A673 (cell line): Measurements from ENCODE around the gene ERBB2. TPM values are rescaled to one million over a fixed set of nuclear protein-coding genes. Genes with fewer than 3 reads are reported as not detected.

ENCODE experiments used
- BruUV-seq: library from RNA; stranded (reverse); fragments of 400-500 nt; replicated peaks from 2 replicates; lab custom pipeline; 2021; lab: Mats Ljungman, UMichigan
- CTCF ChIA-PET: fragments of 300-600 bp; sonication (Branson Sonifier 250); formaldehyde crosslinking; loops from one replicate; lab custom pipeline; 2022; ENCODE audit warnings: antibody characterized with exemption; lab: Charles Lee
- POLR2A ChIA-PET: fragments of 300-600 bp; sonication (Branson Sonifier 250); formaldehyde crosslinking; loops from one replicate; lab custom pipeline; 2022; ENCODE audit warnings: antibody characterized with exemption; ENCODE audit not compliant: low non-redundant PET; lab: Charles Lee
- DNase-seq: peaks from one replicate; pipeline ENCODE4 v3.0.0-alpha.2; 2015; ENCODE audit warnings: low spot score
- H3K27ac ChIP-seq: fragments of 200-600 bp; sonication (generic); 2 replicates; pipeline ENCODE4 v1.5.1; 2016; ENCODE audit warnings: mixed run types, low read depth, mild to moderate bottlenecking, mixed read lengths, antibody characterized with exemption, low read length; ENCODE audit not compliant: poor library complexity, severe bottlenecking
- H3K27me3 ChIP-seq: fragments of 200-600 bp; sonication (generic); replicated peaks from 2 replicates; pipeline ENCODE4 v1.6.1; 2017; ENCODE audit warnings: mixed run types, low read depth, mild to moderate bottlenecking, mixed read lengths, antibody characterized with exemption, low read length; ENCODE audit not compliant: insufficient read depth, poor library complexity
- H3K36me3 ChIP-seq: fragments of 200-600 bp; sonication (generic); 2 replicates; pipeline ENCODE4 v1.6.1; 2016; ENCODE audit warnings: mixed run types, mild to moderate bottlenecking, mixed read lengths, antibody characterized with exemption, low read length; ENCODE audit not compliant: insufficient read depth, poor library complexity, severe bottlenecking
- H3K4me1 ChIP-seq: fragments of 200-600 bp; sonication (generic); 2 replicates; pipeline ENCODE4 v1.6.1; 2017; ENCODE audit warnings: mixed run types, mild to moderate bottlenecking, mixed read lengths, antibody characterized with exemption, low read length; ENCODE audit not compliant: insufficient read depth, poor library complexity, severe bottlenecking
- H3K4me3 ChIP-seq: fragments of 200-600 bp; sonication (generic); 2 replicates; pipeline ENCODE4 v1.5.1; 2016; ENCODE audit warnings: low read depth, mixed run types, mild to moderate bottlenecking, mixed read lengths, low read length; ENCODE audit not compliant: poor library complexity, severe bottlenecking
- H3K9me3 ChIP-seq: fragments of 200-600 bp; sonication (generic); 2 replicates; pipeline ENCODE4 v1.6.1; 2016; ENCODE audit warnings: mixed run types, low read depth, mild to moderate bottlenecking, mixed read lengths, antibody characterized with exemption, low read length; ENCODE audit not compliant: poor library complexity, severe bottlenecking
- EZH2 ChIP-seq: fragments of 200-600 bp; sonication (generic); IDR thresholded peaks from 2 replicates; pipeline ENCODE4 v1.6.1; 2017; ENCODE audit warnings: borderline replicate concordance, low read depth, mild to moderate bottlenecking, mixed read lengths, antibody characterized with exemption, low read length; ENCODE audit not compliant: poor library complexity, severe bottlenecking
- intact Hi-C: fragments of 100-400 bp; cut with micrococcal nuclease; formaldehyde crosslinking; loops from one replicate; pipeline ENCODE4 v1.10.0; 2022; ENCODE audit not compliant: unreplicated experiment
- total RNA-seq: library from RNA; stranded (reverse); gene quantifications from 2 replicates; pipeline ENCODE4 v1.2.3, GENCODE V29; 2021
- TF ChIP-seq, protein P1 (sequence below): fragments of 300-800, 200-600 bp; sonication (generic); conservative IDR thresholded peaks from 2 replicates; pipeline ENCODE4 v1.5.1; 2017; ENCODE audit warnings: low read depth, mild to moderate bottlenecking, antibody characterized with exemption, low read length, moderate library complexity, mixed read lengths

Gene ERBB2
- total RNA-seq, 1 experiment from 2014 or later: 11.1 TPM

DNA sequence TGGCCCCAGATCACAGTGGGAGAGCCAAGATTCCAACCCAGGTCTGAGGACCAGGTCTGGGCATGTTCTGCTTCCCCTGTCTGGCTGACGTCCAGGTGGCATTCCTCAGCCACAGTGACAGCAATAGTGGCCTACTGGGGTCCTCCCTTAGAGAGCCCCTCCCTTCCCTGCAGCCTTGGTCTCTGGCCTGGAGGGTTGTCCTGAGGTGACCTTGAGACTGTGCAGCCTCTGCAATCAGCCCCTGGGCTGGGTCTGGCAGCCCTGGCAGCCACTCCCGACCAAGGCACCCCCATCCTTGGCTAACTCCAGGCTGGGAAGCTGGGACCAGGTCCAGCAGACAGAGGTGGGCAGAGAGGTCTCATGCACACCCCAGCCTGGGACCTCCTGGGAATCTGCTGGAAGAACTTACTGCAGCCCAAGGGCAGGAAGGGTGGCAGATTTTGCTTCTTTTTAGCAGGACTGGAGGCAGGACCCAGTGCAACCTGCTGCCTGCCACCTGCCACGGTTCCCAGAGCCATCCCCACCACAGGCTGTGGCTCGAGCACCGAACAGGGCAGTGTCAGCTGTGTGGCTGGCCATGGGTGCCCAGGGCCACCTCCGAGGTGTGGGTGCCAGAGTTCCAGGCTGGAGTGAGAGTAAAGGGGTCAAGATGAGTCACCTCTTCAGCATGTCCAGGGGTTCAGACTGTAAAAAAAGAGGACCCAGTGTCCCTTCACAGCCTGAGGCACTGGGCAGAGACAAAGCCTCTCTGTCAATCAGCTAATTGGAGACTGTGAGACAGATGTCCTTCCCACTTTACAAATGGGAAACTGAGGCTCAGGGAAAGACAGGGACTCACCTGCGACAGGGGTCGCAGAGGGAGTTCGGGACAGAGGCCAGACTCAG, 50.5 kb downstream of the ERBB2 start:
- no peak for DNase-seq
- ChIA-PET CTCF (no interaction called here), POLR2A (no interaction called here)
- H3K27ac ChIP-seq: no peak overlapping the region
- no peaks in the 10 kb centered on the region for H3K9me3 ChIP-seq
- H3K27me3 ChIP-seq: no peaks in the 10 kb centered on the region
- H3K36me3 ChIP-seq: no peaks in the 10 kb centered on the region
- H3K4me3 ChIP-seq: no peak overlapping the region
- TF ChIP-seq, protein P1, sequence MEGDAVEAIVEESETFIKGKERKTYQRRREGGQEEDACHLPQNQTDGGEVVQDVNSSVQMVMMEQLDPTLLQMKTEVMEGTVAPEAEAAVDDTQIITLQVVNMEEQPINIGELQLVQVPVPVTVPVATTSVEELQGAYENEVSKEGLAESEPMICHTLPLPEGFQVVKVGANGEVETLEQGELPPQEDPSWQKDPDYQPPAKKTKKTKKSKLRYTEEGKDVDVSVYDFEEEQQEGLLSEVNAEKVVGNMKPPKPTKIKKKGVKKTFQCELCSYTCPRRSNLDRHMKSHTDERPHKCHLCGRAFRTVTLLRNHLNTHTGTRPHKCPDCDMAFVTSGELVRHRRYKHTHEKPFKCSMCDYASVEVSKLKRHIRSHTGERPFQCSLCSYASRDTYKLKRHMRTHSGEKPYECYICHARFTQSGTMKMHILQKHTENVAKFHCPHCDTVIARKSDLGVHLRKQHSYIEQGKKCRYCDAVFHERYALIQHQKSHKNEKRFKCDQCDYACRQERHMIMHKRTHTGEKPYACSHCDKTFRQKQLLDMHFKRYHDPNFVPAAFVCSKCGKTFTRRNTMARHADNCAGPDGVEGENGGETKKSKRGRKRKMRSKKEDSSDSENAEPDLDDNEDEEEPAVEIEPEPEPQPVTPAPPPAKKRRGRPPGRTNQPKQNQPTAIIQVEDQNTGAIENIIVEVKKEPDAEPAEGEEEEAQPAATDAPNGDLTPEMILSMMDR: no peak
- TF ChIP-seq EZH2: no peak
- H3K4me1 ChIP-seq: no peaks in the 10 kb centered on the region
- BruUV-seq: no TSS peak
- intact Hi-C loops: loop anchor here (5.0 kb wide), 1 partner anchor 128 kb away; no protein-coding TSS in a partner anchor

DNA sequence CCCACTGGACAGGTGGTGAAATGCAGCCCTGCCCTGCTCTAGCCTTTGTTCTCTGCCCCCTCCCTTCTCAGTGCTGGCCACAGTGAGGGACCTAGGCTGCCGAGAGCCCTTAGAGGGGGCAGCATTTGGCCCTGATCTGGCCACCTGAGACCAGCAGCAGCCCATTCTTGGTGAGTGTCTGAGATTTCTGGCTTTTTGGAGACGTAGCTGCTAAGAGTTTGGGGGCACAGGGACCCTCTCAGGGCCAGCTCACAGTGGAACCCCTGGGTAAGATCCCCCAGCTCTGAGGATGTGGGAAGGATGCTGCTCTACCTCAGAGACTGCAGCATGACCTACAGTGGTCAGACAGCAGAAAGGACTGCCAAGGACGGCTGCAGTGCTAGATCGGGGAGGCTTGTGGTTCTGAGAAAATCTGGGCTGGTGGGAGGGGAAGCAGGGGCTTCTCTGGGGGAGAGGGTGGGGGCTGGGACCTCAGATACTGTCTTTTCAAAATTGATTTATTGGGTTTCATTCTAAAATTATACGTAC, 51.2 kb downstream of the ERBB2 start:
- no peak overlapping the region for H3K4me3 ChIP-seq
- no peaks in the 10 kb centered on the region for H3K36me3 ChIP-seq
- BruUV-seq: no TSS peak
- H3K27ac ChIP-seq: no peak overlapping the region
- ChIA-PET CTCF (no interaction called here), POLR2A (no interaction called here)
- H3K27me3 ChIP-seq: no peaks in the 10 kb centered on the region
- TF ChIP-seq, protein P1: no peak
- TF ChIP-seq EZH2: no peak
- H3K4me1 ChIP-seq: no peaks in the 10 kb centered on the region
- DNase-seq: no peak
- intact Hi-C loops: loop anchor here (5.0 kb wide), 1 partner anchor 129 kb away; no protein-coding TSS in a partner anchor
- no peaks in the 10 kb centered on the region for H3K9me3 ChIP-seq

DNA sequence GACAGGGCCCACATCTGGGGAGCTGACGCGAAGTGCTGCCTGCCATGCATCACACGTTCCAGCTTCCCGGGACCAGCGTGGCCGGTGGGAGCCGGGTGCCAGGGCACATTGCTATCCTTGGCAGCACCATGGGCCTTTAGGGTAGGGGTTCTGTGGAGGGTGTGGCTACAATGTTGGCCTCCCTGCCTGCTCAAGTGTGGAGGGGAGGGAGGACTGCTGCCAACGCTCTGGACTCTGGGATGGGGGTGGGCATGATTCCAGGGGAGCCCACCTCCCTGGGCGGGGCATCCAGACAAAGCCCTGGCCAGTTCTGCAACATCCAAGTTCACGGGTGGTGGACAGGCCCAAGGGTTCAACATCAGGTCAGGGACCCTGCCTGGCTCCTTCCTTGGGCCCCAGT, 51.8 kb downstream of the ERBB2 start:
- Histone ChIP-seq H3K9me3 (no peaks in the 10 kb centered on the region), H3K27me3 (no peaks in the 10 kb centered on the region), H3K4me1 (no peaks in the 10 kb centered on the region), H3K4me3 (no peak overlapping the region), H3K27ac (no peak overlapping the region), H3K36me3 (no peaks in the 10 kb centered on the region)
- DNase-seq: no peak
- CTCF ChIA-PET: interaction anchor here (0.6 kb wide), 1 partner anchor 342 kb away, joined by 6 read pairs; no protein-coding TSS in a partner anchor
- TF ChIP-seq EZH2: no peak
- BruUV-seq: no TSS peak
- POLR2A ChIA-PET: no interaction called here
- intact Hi-C loops: loop anchor here (5.0 kb wide), 1 partner anchor 129 kb away; no protein-coding TSS in a partner anchor
